HG03095 (cell line): ENCODE data around the gene LRRC70.
"Not testable (repeated sequence)": the region's sequence is repeated elsewhere in the genome, so short reads cannot be mapped to it uniquely, and the experiment has no call there.

ENCODE experiments used
- ATAC-seq: cut with Tn5 transposase; IDR thresholded peaks from one replicate; pipeline ENCODE4 v1.9.1; 2021; ENCODE audit warnings: moderate library complexity; ENCODE audit not compliant: unreplicated experiment

LRRC70 gene

GRCh38 chr5:62578540-62578939 lies at the start of gene LRRC70:
Gene LRRC70, plus strand, starts transcription at chr5:62578819. Its CDS starts 620 bp downstream, at chr5:62579439.
- ATAC-seq = peak; percentile 83

- no peak for ATAC-seq
Measured at GRCh38 chr5:62533597-62533996, 45.0 kb upstream of the LRRC70 start.

GRCh38 chr5:62534461-62535236 lies 44.0 kb upstream of the LRRC70 start:
- no peak for ATAC-seq

GRCh38 chr5:62536232-62536631 lies 42.4 kb upstream of the LRRC70 start:
- ATAC-seq = no peak

GRCh38 chr5:62536783-62537182 lies 41.8 kb upstream of the LRRC70 start:
- ATAC-seq = no peak

GRCh38 chr5:62538017-62538942 lies 40.3 kb upstream of the LRRC70 start:
- ATAC-seq = no peak

- ATAC-seq = no peak
Measured at GRCh38 chr5:62542720-62543119, 35.9 kb upstream of the LRRC70 start.

GRCh38 chr5:62547945-62548630 lies 30.5 kb upstream of the LRRC70 start:
- ATAC-seq = no peak

GRCh38 chr5:62550103-62550502 lies 28.5 kb upstream of the LRRC70 start:
- ATAC-seq = no peak

GRCh38 chr5:62555930-62556329 lies 22.7 kb upstream of the LRRC70 start:
- no peak for ATAC-seq

- no peak for ATAC-seq
Measured at GRCh38 chr5:62558941-62559340, 19.7 kb upstream of the LRRC70 start.

GRCh38 chr5:62560786-62561185 lies 17.8 kb upstream of the LRRC70 start:
- ATAC-seq = no peak

GRCh38 chr5:62561896-62562295 lies 16.7 kb upstream of the LRRC70 start:
- ATAC-seq = no peak

GRCh38 chr5:62562867-62563266 lies 15.8 kb upstream of the LRRC70 start:
- no peak for ATAC-seq

- ATAC-seq = no peak
Measured at GRCh38 chr5:62564101-62564500, 14.5 kb upstream of the LRRC70 start.

- ATAC-seq = not testable (repeated sequence)
Measured at GRCh38 chr5:62565740-62566139, 12.9 kb upstream of the LRRC70 start.

- ATAC-seq = no peak
Measured at GRCh38 chr5:62568143-62568542, 10.5 kb upstream of the LRRC70 start.

- no peak for ATAC-seq
Measured at GRCh38 chr5:62568800-62569432, 9.7 kb upstream of the LRRC70 start.

- no peak for ATAC-seq
Measured at GRCh38 chr5:62569470-62569869, 9.1 kb upstream of the LRRC70 start.

- ATAC-seq = no peak
Measured at GRCh38 chr5:62572918-62573514, 5.6 kb upstream of the LRRC70 start.
